HG03045 (cell line): ENCODE results near the gene BECN2.
A peak's percentile ranks its signal among the peaks of the same experiment; 100 is the strongest.
"Not testable (repeated sequence)": the region's sequence is repeated elsewhere in the genome, so short reads cannot be mapped to it uniquely, and the experiment has no call there.

ENCODE experiments used
- ATAC-seq: cut with Tn5 transposase; IDR thresholded peaks from one replicate; pipeline ENCODE4 v1.9.1; 2021; ENCODE audit warnings: mild to moderate bottlenecking, moderate library complexity; ENCODE audit not compliant: unreplicated experiment

BECN2 gene

DNA sequence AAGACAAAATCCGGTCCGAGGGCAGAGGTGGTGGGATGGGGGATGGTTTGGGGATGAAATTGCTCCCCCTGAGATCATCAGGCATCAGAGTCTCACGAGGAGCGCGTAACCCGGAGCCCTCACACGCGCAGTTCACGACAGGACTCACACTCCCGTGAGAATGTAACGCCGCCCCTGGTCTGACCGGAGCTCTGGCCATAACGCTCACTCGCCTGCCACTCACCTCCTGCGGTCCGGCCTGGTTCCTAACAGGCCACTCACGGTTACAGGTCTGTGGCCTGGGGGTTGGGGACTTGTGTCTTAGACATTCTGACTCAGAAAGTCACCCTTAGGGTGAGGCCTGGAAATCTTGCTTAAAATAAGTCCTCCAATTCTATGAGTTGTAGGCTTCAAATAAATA lies 21.5 kb downstream of the BECN2 start:
- ATAC-seq, result no peak

DNA sequence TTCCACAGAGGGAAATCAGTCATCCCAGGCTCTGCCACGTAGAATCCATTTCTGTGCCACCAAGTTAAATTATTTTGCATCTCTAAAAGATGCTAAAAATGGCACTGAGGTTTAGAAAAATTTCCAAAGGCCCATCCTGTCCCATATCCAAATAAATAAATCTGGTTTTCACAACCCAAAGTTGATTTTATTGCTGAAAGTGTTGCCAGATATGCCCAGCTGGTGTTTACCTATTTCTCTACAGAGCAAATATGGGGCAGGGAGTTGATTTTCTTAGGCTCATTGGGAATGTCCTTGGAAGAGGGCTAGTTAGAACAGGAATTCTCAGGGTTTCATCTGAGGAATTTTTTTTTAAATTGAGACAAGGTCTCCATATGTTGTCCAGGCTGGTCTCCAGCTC lies 22.4 kb downstream of the BECN2 start:
- no peak for ATAC-seq

DNA sequence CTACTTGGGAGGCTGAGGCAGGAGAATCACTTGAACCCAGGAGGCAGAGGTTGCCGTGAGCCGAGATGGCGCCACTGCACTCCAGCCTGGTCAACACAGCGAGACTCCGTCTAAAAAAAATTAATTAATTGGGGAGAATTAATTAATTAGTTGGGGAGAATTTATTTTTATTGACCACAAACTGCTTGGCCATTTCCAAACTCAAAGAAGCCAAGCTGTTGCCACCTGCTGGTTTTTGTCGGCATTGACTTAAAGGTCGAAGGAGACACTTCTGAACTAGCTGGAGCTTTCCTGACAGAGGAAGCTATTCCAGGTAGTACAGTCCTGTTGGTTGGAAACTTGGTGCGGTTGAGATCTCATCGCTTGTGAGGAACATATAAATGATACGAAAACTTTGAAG lies 28.2 kb downstream of the BECN2 start:
- ATAC-seq, result no peak

DNA sequence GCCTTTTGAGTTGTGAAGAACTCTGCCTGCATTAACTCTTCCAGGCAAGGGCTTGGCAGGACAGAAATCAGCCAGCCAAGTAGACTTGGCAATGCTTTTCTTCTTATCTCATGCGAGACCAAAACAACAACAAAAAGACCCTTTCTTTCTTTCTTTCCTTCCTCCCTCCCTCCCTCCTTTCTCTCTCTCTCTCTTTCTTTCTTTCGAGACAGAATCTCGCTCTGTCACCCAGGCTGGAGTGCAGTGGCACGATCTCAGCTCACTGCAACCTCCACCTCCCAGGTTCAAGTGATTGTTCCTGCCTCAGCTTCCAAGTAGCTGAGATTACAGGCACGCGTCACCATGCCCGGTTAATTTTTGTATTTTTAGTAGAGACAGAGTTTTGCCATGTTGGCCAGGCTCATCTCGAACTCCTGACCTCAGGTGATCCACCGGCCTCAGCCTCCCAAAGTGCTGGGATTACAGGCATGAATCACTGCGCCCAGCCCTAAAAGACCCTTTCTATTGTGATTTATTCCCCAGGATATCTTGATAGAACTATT lies 30.9 kb downstream of the BECN2 start:
- not testable (repeated sequence) for ATAC-seq

DNA sequence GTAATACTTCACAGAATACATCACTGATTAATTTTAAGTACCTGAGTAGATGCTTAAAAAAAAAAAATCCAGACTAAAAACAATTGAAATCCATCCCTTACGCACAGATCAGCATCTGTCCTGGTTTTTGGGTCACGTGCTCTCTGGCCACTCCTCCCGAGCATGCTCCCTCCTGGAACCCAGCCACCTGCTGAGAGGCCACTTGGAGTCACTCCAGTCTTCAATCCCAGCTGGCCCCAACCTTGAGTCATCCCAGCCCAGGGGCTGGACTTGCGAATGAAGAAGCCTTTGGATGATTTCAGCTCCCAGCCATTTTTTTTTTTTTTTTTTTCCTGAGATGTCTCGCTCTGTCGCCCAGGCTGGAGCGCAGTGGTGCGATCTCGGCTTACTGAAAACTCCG lies 32.5 kb downstream of the BECN2 start:
- ATAC-seq, result no peak

DNA sequence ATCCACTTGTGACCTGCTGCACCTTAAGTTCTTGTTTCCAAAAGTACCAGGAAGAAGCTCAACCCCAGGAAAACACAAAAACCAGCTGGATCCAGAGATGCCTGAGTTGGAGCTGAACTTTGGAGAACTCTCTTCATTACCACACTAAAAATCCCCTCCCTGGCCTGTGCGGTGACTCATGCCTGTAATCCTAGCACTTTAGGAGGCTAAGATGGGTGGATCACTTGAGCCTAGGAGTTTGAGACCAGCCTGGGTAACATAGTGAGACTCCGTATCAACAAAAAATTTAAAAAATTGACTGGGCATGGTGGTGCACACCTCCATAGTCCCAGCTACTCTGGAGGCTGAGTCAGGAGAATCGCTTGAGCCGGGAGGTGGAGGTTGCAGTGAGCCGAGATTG lies 35.2 kb downstream of the BECN2 start:
- ATAC-seq, result no peak

DNA sequence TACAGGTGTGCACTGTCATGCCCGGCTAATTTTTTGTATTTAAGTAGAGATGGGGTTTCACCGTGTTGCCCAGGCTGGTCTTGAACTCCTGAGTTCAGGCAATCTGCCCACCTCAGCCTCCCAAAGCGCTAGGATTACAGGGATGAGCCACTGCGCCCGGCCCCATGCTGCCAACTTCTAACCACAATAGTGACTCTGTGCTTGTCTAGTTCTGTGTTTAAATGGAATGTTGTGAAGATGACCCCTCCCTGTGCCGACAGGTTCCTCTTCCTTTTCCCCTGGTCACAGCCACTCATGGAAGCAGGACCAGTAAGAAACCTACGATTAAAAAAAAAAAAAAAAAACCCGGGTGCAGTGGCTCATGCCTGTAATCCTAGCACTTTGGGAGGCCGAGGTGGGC lies 36.6 kb downstream of the BECN2 start:
- no peak for ATAC-seq

DNA sequence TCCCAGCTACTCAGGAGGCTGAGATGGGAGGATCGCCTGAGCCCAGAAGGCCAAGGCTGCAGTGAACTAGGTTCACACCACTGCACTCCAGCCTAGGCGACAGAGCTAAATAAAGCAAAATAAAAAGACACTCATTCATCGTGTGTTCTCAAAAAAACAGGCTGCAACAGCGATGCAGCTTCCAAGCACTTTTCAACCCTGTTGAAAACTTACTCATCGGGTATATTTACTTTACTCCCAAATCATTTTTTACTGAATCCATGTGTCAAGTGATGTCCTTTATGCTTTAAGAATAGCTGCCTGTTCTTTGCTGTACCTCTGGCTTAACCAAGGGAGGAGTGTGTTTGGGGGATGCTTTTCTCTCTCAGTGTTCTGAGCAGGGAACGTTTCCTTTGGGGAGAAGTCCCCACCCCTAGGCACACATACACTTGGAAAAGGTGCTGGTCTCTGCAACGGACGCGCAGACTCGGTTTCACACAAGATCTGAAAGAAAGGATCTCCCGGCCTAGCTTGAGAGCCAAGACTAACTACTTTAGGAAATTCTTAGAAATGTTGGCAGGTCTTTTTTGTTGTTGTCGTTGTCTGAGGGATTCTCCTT lies 39.9 kb downstream of the BECN2 start:
- ATAC-seq, result no peak

DNA sequence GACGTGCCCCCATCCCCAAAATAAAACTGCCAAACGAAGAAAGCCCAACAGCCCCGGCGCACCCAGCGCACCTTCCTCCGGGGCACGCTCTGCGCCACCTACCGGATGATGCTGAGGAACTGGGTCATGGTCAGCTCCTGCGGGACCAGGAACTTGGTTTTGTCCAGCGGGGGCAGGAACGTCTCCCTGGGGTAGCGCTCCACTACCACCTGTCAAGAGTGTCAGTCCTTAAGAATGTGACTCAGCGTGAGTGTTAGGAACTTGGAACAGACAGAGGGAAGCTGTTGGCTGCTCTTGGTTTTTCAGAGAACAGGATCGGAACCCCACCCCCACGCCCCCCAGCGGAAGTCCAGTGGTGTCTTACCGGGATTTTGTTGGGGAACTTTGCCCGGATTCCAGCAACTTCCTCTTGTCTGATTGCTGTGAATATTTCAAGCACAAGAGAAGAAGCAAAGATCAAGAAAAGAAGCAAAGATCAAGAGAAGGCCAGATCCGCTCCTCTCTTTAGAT lies 40.9 kb downstream of the BECN2 start:
- ATAC-seq, result peak; percentile 74

DNA sequence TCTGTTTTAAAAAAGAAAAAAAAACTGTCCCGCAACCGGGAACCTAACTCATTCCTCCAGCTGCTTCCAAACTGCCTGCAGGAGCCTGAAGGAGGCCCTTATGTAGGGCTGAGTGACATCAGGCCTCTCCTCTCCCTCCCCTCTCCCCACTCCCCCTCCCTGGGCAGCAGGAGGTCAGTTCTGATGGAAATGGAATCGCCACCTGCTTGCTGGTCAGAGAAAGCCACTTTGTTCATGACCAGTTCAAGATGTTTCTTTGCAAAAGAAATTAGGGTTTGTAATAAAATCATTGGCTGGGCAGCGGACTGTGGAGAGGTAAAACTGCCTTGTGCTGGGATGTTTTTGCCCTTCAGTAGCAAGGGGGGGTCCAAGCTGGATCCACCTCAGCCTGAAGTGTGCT lies 41.5 kb downstream of the BECN2 start, which contains the start of gene MAP1LC3C:
TSS of gene MAP1LC3C (minus strand) at position 73 of the 400 bp plus-strand sequence. CDS start 90 bp downstream, outside the sequence.
- no peak for ATAC-seq

DNA sequence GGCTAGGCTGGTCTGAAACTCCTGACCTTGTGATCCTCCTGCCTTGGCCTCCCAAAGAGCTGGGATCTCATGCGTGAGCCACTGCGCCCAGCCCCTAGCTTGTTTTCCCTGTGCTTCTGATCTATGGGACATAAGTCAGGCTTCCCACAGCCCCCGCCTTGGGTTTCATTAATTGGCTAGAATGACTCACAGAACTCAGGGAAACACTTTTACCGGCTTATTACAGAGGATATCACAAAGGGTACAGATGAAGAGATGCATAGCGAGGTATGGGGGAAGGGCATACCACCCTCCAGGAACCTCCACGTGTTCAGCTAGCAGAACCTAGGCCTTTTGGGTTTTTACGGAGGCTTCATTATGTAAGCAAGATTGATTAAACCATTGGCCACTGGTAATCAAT lies 42.9 kb downstream of the BECN2 start:
- no peak for ATAC-seq

DNA sequence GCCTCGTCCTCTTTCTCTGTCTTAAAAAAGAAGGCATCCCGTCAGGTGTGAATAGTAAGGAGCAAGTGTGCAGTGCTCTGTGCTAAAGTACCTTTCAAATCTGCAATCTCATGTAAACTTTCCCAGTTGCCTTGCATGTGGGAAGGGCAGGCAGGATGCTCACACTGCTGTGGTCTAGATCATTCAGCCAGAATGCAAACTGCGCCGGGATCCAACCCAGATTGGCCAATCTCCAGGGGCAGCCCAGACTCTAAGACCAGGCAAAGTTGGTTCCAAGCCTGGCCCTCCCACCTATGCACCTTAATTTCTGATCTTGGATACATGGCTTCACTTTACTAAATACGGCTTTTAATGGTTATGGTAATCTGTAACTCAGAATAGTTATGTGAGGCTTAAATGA lies 44.5 kb downstream of the BECN2 start:
- ATAC-seq, result no peak

DNA sequence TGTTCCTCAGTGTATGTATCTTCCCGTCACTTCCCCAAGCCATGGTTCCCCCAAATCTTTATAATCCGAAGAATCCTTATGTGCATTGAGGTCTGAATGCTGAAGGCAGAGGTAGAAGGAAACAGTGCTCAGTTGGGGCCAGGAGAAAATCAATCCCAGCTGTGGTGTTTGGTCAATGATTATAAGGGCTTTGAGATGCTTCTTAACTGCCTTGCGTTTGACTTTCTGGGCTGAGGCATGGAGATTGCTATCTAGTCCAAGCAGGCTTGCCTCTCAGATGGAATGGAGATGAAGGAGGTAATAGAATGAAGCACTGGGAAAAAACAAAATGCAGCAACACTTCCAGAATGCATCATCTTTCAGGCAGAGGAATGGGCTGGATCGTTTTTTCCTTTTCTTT lies 44.9 kb downstream of the BECN2 start:
- no peak for ATAC-seq

DNA sequence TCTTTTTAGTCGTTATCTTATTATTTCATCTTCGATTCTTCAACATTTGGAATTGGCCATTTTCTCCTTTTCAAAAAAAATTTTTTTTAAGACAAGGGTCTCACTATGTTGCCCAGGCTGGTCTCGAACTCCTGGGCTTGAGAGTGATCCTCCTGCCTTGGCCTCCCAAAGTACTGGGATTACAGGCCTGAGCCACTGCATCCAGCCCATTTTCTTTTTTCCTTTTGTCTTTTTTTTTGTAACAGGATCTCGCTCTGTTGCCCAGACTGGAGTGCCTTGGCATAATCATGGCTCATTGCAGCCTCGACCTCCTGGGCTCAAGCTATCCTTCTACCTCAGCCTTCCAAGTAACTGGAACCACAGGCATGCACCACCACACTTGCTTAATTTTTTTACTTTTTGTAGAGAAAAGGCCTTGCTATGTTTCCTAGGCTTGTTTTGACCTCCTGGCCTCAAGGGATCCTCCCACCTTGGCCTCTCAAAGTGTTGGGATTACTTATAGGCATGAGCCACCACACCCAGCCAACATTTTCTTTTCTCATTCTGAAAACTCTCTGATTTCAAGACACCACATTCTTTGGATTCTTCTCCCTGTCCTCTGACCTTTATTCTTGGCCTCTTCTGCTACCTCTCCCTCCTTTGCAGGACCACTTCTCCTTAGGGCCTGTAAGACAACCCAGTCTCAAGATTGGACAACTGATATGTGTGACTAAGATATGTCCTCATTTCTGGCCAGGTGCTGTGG lies 47.4 kb downstream of the BECN2 start:
- ATAC-seq, result no peak

DNA sequence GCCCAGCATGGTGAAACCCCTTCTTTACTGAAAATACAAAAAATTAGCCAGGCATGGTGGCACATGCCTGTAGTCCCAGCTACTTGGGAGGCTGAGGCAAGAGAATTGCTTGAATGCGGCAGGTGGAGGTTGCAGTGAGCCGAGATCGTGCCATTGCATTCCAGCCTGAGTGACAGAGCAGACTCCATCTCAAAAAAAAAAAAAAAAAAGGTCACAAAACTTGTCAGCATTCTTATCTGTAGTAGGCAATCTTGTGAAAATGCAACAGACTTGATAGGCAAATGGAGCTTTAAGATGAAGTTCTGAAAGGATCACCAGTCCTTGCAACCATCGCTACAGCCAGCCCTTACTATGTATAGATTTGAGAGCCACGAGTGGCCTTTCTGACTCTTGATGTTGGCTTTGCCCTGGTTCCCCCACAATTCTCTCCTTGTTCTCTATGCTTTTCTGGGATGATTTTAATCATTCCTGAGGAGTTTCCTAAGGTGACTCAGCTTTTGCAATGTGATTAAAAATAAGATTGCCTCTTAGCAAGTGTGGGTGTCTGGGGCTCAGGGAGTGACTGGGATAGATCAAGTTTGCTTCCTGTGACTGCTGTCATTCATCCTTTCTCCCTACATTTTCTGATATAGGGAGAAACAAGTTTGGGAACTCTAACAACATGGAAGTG lies 48.4 kb downstream of the BECN2 start:
- ATAC-seq, result no peak

DNA sequence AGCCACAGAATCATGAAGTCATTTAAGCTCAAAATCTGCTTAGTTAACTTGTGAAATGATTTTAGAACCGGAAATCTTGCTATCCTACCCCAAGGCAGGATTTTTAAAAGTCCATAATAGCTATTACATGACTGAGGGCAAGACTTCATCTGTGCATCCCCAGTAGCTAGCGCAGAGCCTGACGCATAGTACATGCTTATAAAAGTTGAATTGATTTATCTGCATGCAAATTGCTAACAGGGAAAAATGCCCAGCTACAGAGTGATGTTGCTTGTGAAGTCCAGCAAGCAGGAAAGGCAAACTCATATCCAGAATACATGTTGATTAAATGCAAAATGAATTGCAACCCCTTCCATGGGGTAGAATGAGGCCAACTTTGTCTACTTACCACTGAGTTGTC lies 49.4 kb downstream of the BECN2 start:
- no peak for ATAC-seq
